Loucy (cell line): Measurements from ENCODE around the gene NINL.

Source experiments
- H2AFZ ChIP-seq: fragments of 200-600 bp; sonication (generic); 2 replicates; pipeline ENCODE4 v1.6.0; 2016; ENCODE audit warnings: antibody characterized with exemption, mild to moderate bottlenecking, low read length, moderate library complexity
- H3F3A ChIP-seq: fragments of 200-600 bp; 2 replicates; pipeline ENCODE4 v1.6.0; 2016; ENCODE audit warnings: antibody characterized with exemption, low read depth, mild to moderate bottlenecking
- H3K27me3 ChIP-seq: fragments of 200-600 bp; sonication (generic); 2 replicates; pipeline ENCODE4 v1.6.1; 2014; ENCODE audit warnings: low read length, mild to moderate bottlenecking; ENCODE audit not compliant: insufficient read depth, poor library complexity, severe bottlenecking
- H3K36me3 ChIP-seq: fragments of 200-600 bp; sonication (generic); 2 replicates; pipeline ENCODE4 v1.6.1; 2016; ENCODE audit warnings: low read length; ENCODE audit not compliant: insufficient read depth
- H3K4me1 ChIP-seq: fragments of 200-600 bp; sonication (generic); 2 replicates; pipeline ENCODE4 v1.5.1; 2014; ENCODE audit warnings: low read length, mild to moderate bottlenecking; ENCODE audit not compliant: insufficient read depth, poor library complexity, severe bottlenecking
- H3K4me2 ChIP-seq: fragments of 200-600 bp; sonication (generic); 2 replicates; pipeline ENCODE4 v1.6.0; 2014; ENCODE audit warnings: antibody characterized with exemption, low read length, low read depth, mild to moderate bottlenecking; ENCODE audit not compliant: poor library complexity, severe bottlenecking
- H3K4me3 ChIP-seq: fragments of 200-600 bp; sonication (generic); 2 replicates; pipeline ENCODE4 v1.5.1; 2014; ENCODE audit warnings: low read length, mild to moderate bottlenecking, mixed read lengths; ENCODE audit not compliant: poor library complexity, severe bottlenecking
- H3K79me2 ChIP-seq: fragments of 200-600 bp; sonication (generic); 2 replicates; pipeline ENCODE4 v1.6.1; 2014; ENCODE audit warnings: low read length; ENCODE audit not compliant: insufficient read depth
- H3K9ac ChIP-seq: fragments of 200-600 bp; sonication (generic); 2 replicates; pipeline ENCODE4 v1.6.0; 2014; ENCODE audit warnings: mild to moderate bottlenecking, low read depth, low read length, moderate library complexity; ENCODE audit not compliant: poor library complexity, severe bottlenecking
- H3K9me2 ChIP-seq: fragments of 200-600 bp; sonication (generic); replicated peaks from 2 replicates; pipeline ENCODE4 v1.6.1; 2016; ENCODE audit warnings: low read depth, low read length, mixed read lengths
- H3K9me3 ChIP-seq: fragments of 200-600 bp; sonication (generic); 2 replicates; pipeline ENCODE4 v1.6.1; 2014; ENCODE audit warnings: mild to moderate bottlenecking, antibody characterized with exemption, low read length, low read depth; ENCODE audit not compliant: insufficient read depth
- H4K20me1 ChIP-seq: fragments of 200-600 bp; sonication (generic); 2 replicates; pipeline ENCODE4 v1.6.0; 2014; ENCODE audit warnings: antibody characterized with exemption, low read length, mild to moderate bottlenecking; ENCODE audit not compliant: insufficient read depth, poor library complexity, severe bottlenecking
- CTCF ChIP-seq: fragments of 200-600 bp; sonication (generic); conservative IDR thresholded peaks from 2 replicates; pipeline ENCODE4 v1.5.1; 2014; ENCODE audit warnings: mild to moderate bottlenecking, antibody characterized with exemption, low read length
- EZH2phosphoT487 ChIP-seq: fragments of 200-600 bp; IDR thresholded peaks from 2 replicates; pipeline ENCODE4 v1.6.1; 2018; ENCODE audit warnings: antibody characterized with exemption, mild to moderate bottlenecking, moderate library complexity, borderline replicate concordance

Gene NINL

GRCh38 chr20:25517124-25517523 lies 68.2 kb downstream of the NINL start:
- peaks cover 17% of the 10 kb centered on the region; the same call in 1 of the 2 replicates for H3K9me3 ChIP-seq
- TF ChIP-seq CTCF (no peak), EZH2phosphoT487 (no peak)
- H3K9ac ChIP-seq, result no peak overlapping the region
- H3K4me2 ChIP-seq, result no peak overlapping the region
- H3K4me3 ChIP-seq, result no peak overlapping the region
- no peaks in the 10 kb centered on the region for H3K4me1 ChIP-seq
- no peaks in the 10 kb centered on the region for H4K20me1 ChIP-seq
- no peaks in the 10 kb centered on the region for H3K27me3 ChIP-seq
- H3K9me2 ChIP-seq, result no peaks in the 10 kb centered on the region
- no peak overlapping the region for H2AFZ ChIP-seq
- H3K79me2 ChIP-seq, result no peaks in the 10 kb centered on the region
- H3F3A ChIP-seq, result no peaks in the 10 kb centered on the region
- peaks cover 82% of the 10 kb centered on the region; the same call in 1 of the 2 replicates for H3K36me3 ChIP-seq

DNA sequence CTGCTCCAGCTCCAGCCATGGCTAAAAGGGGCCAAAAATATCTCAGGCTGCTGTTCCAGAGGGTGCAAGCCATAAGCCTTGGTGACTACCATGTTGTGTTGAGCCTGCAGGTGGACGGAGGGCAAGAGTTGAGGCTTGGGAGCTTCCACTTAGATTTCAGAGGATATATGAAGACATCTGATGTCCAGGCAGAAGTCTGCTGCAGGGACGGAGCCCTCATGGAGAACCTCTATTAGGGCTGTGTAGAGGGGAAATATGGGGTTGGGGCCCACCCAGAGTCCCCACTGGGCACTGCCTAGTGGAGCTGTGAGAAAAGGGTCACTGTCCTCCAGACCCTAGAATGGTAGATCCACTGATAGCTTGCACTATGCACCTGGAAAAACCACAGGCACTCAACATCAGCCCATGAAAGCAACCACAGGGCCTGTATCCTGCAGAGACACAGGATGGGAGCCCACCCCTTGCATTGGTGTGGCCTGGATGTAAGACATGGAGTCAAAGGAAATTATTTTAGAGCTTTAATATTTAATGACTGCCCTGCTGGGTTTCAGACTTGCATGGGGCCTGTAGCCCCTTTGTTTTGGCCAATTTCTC lies 70.5 kb downstream of the NINL start:
- TF ChIP-seq CTCF (no peak), EZH2phosphoT487 (no peak)
- Histone ChIP-seq H3K4me3 (no peak overlapping the region), H3F3A (no peaks in the 10 kb centered on the region), H3K36me3 (peaks cover 85% of the 10 kb centered on the region; the same call in 1 of the 2 replicates), H3K4me1 (no peaks in the 10 kb centered on the region), H3K9me2 (no peaks in the 10 kb centered on the region), H3K27me3 (no peaks in the 10 kb centered on the region), H3K4me2 (no peak overlapping the region), H2AFZ (no peak overlapping the region), H3K79me2 (no peaks in the 10 kb centered on the region), H3K9me3 (peaks cover 17% of the 10 kb centered on the region; the same call in 1 of the 2 replicates), H3K9ac (no peak overlapping the region), H4K20me1 (no peaks in the 10 kb centered on the region)

GRCh38 chr20:25514195-25514594 lies 71.1 kb downstream of the NINL start:
- Histone ChIP-seq H3K4me1 (no peaks in the 10 kb centered on the region), H4K20me1 (no peaks in the 10 kb centered on the region), H2AFZ (no peak overlapping the region), H3K27me3 (no peaks in the 10 kb centered on the region), H3K4me3 (no peak overlapping the region), H3F3A (no peaks in the 10 kb centered on the region), H3K4me2 (no peak overlapping the region), H3K9me2 (no peaks in the 10 kb centered on the region), H3K79me2 (no peaks in the 10 kb centered on the region), H3K9me3 (peaks cover 17% of the 10 kb centered on the region; the same call in 1 of the 2 replicates), H3K9ac (no peak overlapping the region), H3K36me3 (peaks cover 91% of the 10 kb centered on the region; the same call in 1 of the 2 replicates)
- no peak for TF ChIP-seq EZH2phosphoT487
- TF ChIP-seq CTCF, result no peak
